ENCODE data around the gene ABHD17B.

The ABHD17B gene

GRCh38 chr9:71816916-71817451, 94.0 kb downstream of the ABHD17B start:
- DNase-seq: peak; percentile 33
